H9 (cell line): ENCODE data around the gene GAPT. TPM values are rescaled to one million over a fixed set of nuclear protein-coding genes. Genes with fewer than 3 reads are reported as not detected.

ENCODE experiments used
- DNase-seq: peaks from one replicate; pipeline ENCODE4 v3.0.0-alpha.2; 2017
- H2AFZ ChIP-seq: one replicate; pipeline ENCODE4 v1.6.1; 2013; ENCODE audit warnings: mild to moderate bottlenecking, low read length, control low read depth, moderate library complexity
- H2AK5ac ChIP-seq: 2 replicates; pipeline ENCODE4 v1.6.1; 2013; ENCODE audit warnings: low read length, control low read depth, mixed read lengths; ENCODE audit not compliant: insufficient read length
- H2BK120ac ChIP-seq: one replicate; pipeline ENCODE4 v1.6.1; 2013; ENCODE audit warnings: low read depth, mild to moderate bottlenecking, low read length, control low read depth, inconsistent platforms; ENCODE audit not compliant: poor library complexity, severe bottlenecking
- H2BK12ac ChIP-seq: 2 replicates; pipeline ENCODE4 v1.6.1; 2013; ENCODE audit warnings: low read length, control low read depth, mixed read lengths, low read depth; ENCODE audit not compliant: insufficient read length
- H2BK15ac ChIP-seq: 2 replicates; pipeline ENCODE4 v1.6.1; 2013; ENCODE audit warnings: low read depth, low read length, control low read depth
- H2BK20ac ChIP-seq: one replicate; pipeline ENCODE4 v1.6.1; 2013; ENCODE audit warnings: low read depth, mild to moderate bottlenecking, low read length, control low read depth, inconsistent platforms; ENCODE audit not compliant: poor library complexity, severe bottlenecking
- H2BK5ac ChIP-seq: 2 replicates; pipeline ENCODE4 v1.6.1; 2013; ENCODE audit warnings: low read length, control low read depth, mixed read lengths; ENCODE audit not compliant: insufficient read length
- H3K14ac ChIP-seq: 2 replicates; pipeline ENCODE4 v1.6.1; 2013; ENCODE audit warnings: low read length, control low read depth; ENCODE audit not compliant: insufficient read depth
- H3K18ac ChIP-seq: 2 replicates; pipeline ENCODE4 v1.6.1; 2013; ENCODE audit warnings: low read depth, mild to moderate bottlenecking, mixed read lengths, low read length, control low read depth; ENCODE audit not compliant: insufficient read length
- H3K23ac ChIP-seq: 2 replicates; pipeline ENCODE4 v1.6.1; 2013; ENCODE audit warnings: low read length, control low read depth, mixed read lengths, low read depth; ENCODE audit not compliant: insufficient read length
- H3K23me2 ChIP-seq: 2 replicates; pipeline ENCODE4 v1.6.1; 2013; ENCODE audit warnings: low read depth, mild to moderate bottlenecking, mixed read lengths, low read length, control low read depth; ENCODE audit not compliant: insufficient read length, poor library complexity, severe bottlenecking
- H3K27ac ChIP-seq: 2 replicates; pipeline ENCODE4 v1.5.1; 2013; ENCODE audit warnings: low read length, control low read depth, mixed read lengths, low read depth; ENCODE audit not compliant: insufficient read length
- H3K27me3 ChIP-seq: 2 replicates; pipeline ENCODE4 v1.6.1; 2013; ENCODE audit warnings: low read length, control low read depth, inconsistent platforms; ENCODE audit not compliant: insufficient read depth
- H3K4ac ChIP-seq: 2 replicates; pipeline ENCODE4 v1.6.1; 2013; ENCODE audit warnings: low read depth, mild to moderate bottlenecking, control low read depth, inconsistent platforms, low read length, moderate library complexity
- H3K4me1 ChIP-seq: 2 replicates; pipeline ENCODE4 v1.6.1; 2013; ENCODE audit warnings: low read length, control low read depth, inconsistent platforms; ENCODE audit not compliant: insufficient read depth
- H3K4me2 ChIP-seq: 2 replicates; pipeline ENCODE4 v1.6.1; 2013; ENCODE audit warnings: low read length, control low read depth, mixed read lengths; ENCODE audit not compliant: insufficient read length, insufficient read depth
- H3K56ac ChIP-seq: 2 replicates; pipeline ENCODE4 v1.6.1; 2013; ENCODE audit warnings: low read depth, mild to moderate bottlenecking, mixed read lengths, low read length, control low read depth; ENCODE audit not compliant: insufficient read length
- H3K79me1 ChIP-seq: 2 replicates; pipeline ENCODE4 v1.6.1; 2013; ENCODE audit warnings: low read depth, mild to moderate bottlenecking, moderate library complexity, low read length, control low read depth, inconsistent platforms; ENCODE audit not compliant: insufficient read depth, poor library complexity, severe bottlenecking
- H3K79me2 ChIP-seq: 2 replicates; pipeline ENCODE4 v1.6.1; 2013; ENCODE audit warnings: low read length, control low read depth, inconsistent platforms; ENCODE audit not compliant: insufficient read depth
- H3K9ac ChIP-seq: 2 replicates; pipeline ENCODE4 v1.6.1; 2013; ENCODE audit warnings: low read length, control low read depth, mixed read lengths; ENCODE audit not compliant: insufficient read length; ENCODE audit errors: extremely low read depth
- H3K9me3 ChIP-seq: one replicate; pipeline ENCODE4 v1.6.1; 2013; ENCODE audit warnings: low read depth, low read length, inconsistent platforms; ENCODE audit not compliant: control insufficient read depth
- H3T11ph ChIP-seq: one replicate; pipeline ENCODE4 v1.6.1; 2013; ENCODE audit warnings: mild to moderate bottlenecking, low read length, control low read depth, inconsistent platforms
- H4K20me1 ChIP-seq: one replicate; pipeline ENCODE4 v1.6.1; 2013; ENCODE audit not compliant: control insufficient read depth, insufficient read length, insufficient read depth
- H4K5ac ChIP-seq: 2 replicates; pipeline ENCODE4 v1.6.1; 2013; ENCODE audit warnings: low read depth, mild to moderate bottlenecking, mixed read lengths, low read length, control low read depth; ENCODE audit not compliant: insufficient read length
- H4K8ac ChIP-seq: replicated peaks from 2 replicates; pipeline ENCODE4 v1.6.1; 2013; ENCODE audit warnings: low read length, control low read depth, mixed read lengths, low read depth; ENCODE audit not compliant: insufficient read length
- H4K91ac ChIP-seq: 2 replicates; pipeline ENCODE4 v1.6.1; 2013; ENCODE audit warnings: low read depth, mild to moderate bottlenecking, moderate library complexity, mixed read lengths, low read length, control low read depth; ENCODE audit not compliant: insufficient read length
- H3K27ac Mint-ChIP-seq, 3 experiments: 2 replicates in 2 of 3; 3 replicates in 1 of 3; pipeline ENCODE4 v1.8.0; 2020 to 2021; ENCODE audit warnings: mixed read lengths in 3 of 3, mild to moderate bottlenecking in 1 of 3, moderate library complexity in 1 of 3
- H3K27me3 Mint-ChIP-seq: 2 replicates; pipeline ENCODE4 v1.8.0; 2021; ENCODE audit warnings: low read depth, mild to moderate bottlenecking, moderate library complexity, mixed read lengths
- H3K36me3 Mint-ChIP-seq, 3 experiments: 2 replicates in 2 of 3; 3 replicates in 1 of 3; pipeline ENCODE4 v1.8.0; 2020 to 2021; ENCODE audit warnings: low read depth in 3 of 3, mixed read lengths in 3 of 3; ENCODE audit not compliant: insufficient read depth in 1 of 3
- H3K4me1 Mint-ChIP-seq, 2 experiments: 2 replicates each; pipeline ENCODE4 v1.8.0; 2020; ENCODE audit warnings: mixed read lengths in 2 of 2
- H3K4me3 Mint-ChIP-seq, 2 experiments: 2 replicates in 1 of 2; 3 replicates in 1 of 2; pipeline ENCODE4 v1.8.0; 2020 to 2021; ENCODE audit warnings: mild to moderate bottlenecking in 2 of 2, mixed read lengths in 2 of 2, moderate library complexity in 1 of 2
- H3K9me3 Mint-ChIP-seq, 2 experiments: 2 replicates in 1 of 2; 3 replicates in 1 of 2; pipeline ENCODE4 v1.8.0; 2020; ENCODE audit warnings: mild to moderate bottlenecking in 2 of 2, mixed read lengths in 2 of 2, moderate library complexity in 1 of 2
- CTCF ChIP-seq: fragments of 200-600 bp; sonication (generic); conservative IDR thresholded peaks from 3 replicates; pipeline ENCODE4 v1.8.0; 2021; ENCODE audit warnings: antibody characterized with exemption, mild to moderate bottlenecking
- WGBS: extraction: QIAGEN DNeasy Blood & Tissue Kit; methylation state at CpG from one replicate; pipeline ENCODE4 v1.1.7; 2013; ENCODE audit warnings: missing lambda C conversion rate, low lambda C conversion rate, mixed read lengths; ENCODE audit not compliant: insufficient read length; ENCODE audit errors: extremely low coverage; 5-methylcytosine and 5-hydroxymethylcytosine counted together
- total RNA-seq: library from RNA; stranded (reverse); gene quantifications from 2 replicates; pipeline ENCODE4 v1.2.1, GENCODE V29; 2021

GAPT gene
- total RNA-seq, 1 experiment from 2014 or later, result not detected

- no peak for DNase-seq
Observed at GRCh38 chr5:58505502-58505901, 14.3 kb downstream of the GAPT start.

More at GRCh38 chr5:58505502-58505901, 14.3 kb downstream of the GAPT start:
- Histone ChIP-seq H3K9me3 (no peaks in the 10 kb centered on the region), H3K4me1 (no peaks in the 10 kb centered on the region; the same call in 1 of the 2 replicates), H3K27ac (no peak overlapping the region), H3K14ac (no peak overlapping the region), H4K8ac (no peak overlapping the region), H3K23ac (no peak overlapping the region), H3K4ac (no peak overlapping the region), H2BK20ac (no peak overlapping the region), H3K79me1 (no peaks in the 10 kb centered on the region), H3T11ph (no peak overlapping the region), H2BK5ac (no peak overlapping the region), H4K20me1 (no peaks in the 10 kb centered on the region), H3K79me2 (no peaks in the 10 kb centered on the region), H2AK5ac (no peak overlapping the region), H3K23me2 (no peaks in the 10 kb centered on the region), H2BK120ac (no peak overlapping the region), H2BK15ac (no peak overlapping the region), H2BK12ac (no peak overlapping the region), H3K4me2 (no peak overlapping the region), H3K56ac (no peak overlapping the region), H3K9ac (no peak overlapping the region), H4K91ac (no peak overlapping the region), H2AFZ (no peak overlapping the region), H3K18ac (no peak overlapping the region), H4K5ac (no peak overlapping the region), H3K27me3 (no peaks in the 10 kb centered on the region)
- no CpG with 5 or more reads among the region's 3 CpGs for WGBS
- Mint-ChIP-seq H3K4me3 (no peak overlapping the region), H3K27ac (no peak overlapping the region), H3K27me3 (no peaks in the 10 kb centered on the region), H3K4me1 (peaks cover 16 to 24% of the 10 kb centered on the region in 2 experiments), H3K36me3 (no peaks in the 10 kb centered on the region), H3K9me3 (no peaks in the 10 kb centered on the region)
- TF ChIP-seq CTCF, result no peak
